NB4 (cell line): ENCODE results near the gene ADGRB3.

ENCODE experiments used
- CTCF ChIP-seq: IDR thresholded peaks from one replicate; pipeline ENCODE4 v1.5.1; 2012; ENCODE audit warnings: low read depth, low read length
- MAX ChIP-seq: IDR thresholded peaks from 2 replicates; pipeline ENCODE4 v1.6.1; 2011; ENCODE audit warnings: low read depth, low read length
- POLR2A ChIP-seq: IDR thresholded peaks from 2 replicates; pipeline ENCODE4 v1.6.1; 2011; ENCODE audit warnings: mild to moderate bottlenecking; ENCODE audit not compliant: insufficient read length; ENCODE audit errors: extremely low read depth

GRCh38 chr6:69038841-69039240 is 403.8 kb downstream of the ADGRB3 start:
- TF ChIP-seq CTCF (no peak), POLR2A (no peak), MAX (no peak)
